Measurements from ENCODE around the gene FKBP8.

Gene FKBP8

GRCh38 chr19:18501351-18501750 is 42.0 kb downstream of the FKBP8 start:
- DNase-seq: no peak

- DNase-seq: no peak
Observed at GRCh38 chr19:18500799-18501198, 42.6 kb downstream of the FKBP8 start.

GRCh38 chr19:18500376-18500775 is 43.0 kb downstream of the FKBP8 start:
- no peak for DNase-seq

- no peak for DNase-seq
Observed at GRCh38 chr19:18499055-18499775, 44.2 kb downstream of the FKBP8 start.

- no peak for DNase-seq
Observed at GRCh38 chr19:18496980-18497256, 46.5 kb downstream of the FKBP8 start.

- peak; percentile 72 for DNase-seq
Observed at GRCh38 chr19:18496167-18496979, 47.0 kb downstream of the FKBP8 start.

GRCh38 chr19:18495204-18495911 is 48.0 kb downstream of the FKBP8 start:
- DNase-seq: no peak

- DNase-seq: no peak
Observed at GRCh38 chr19:18494267-18494607, 49.1 kb downstream of the FKBP8 start.

- no peak for DNase-seq
Observed at GRCh38 chr19:18493440-18494266, 49.7 kb downstream of the FKBP8 start.

GRCh38 chr19:18491995-18492953 is 51.1 kb downstream of the FKBP8 start:
- no peak for DNase-seq

- no peak for DNase-seq
Observed at GRCh38 chr19:18490728-18491127, 52.6 kb downstream of the FKBP8 start.

- no peak for DNase-seq
Observed at GRCh38 chr19:18489627-18490184, 53.7 kb downstream of the FKBP8 start.

GRCh38 chr19:18488838-18489626 is 54.3 kb downstream of the FKBP8 start:
- no peak for DNase-seq

- no peak for DNase-seq
Observed at GRCh38 chr19:18488403-18488723, 55.0 kb downstream of the FKBP8 start.

- no peak for DNase-seq
Observed at GRCh38 chr19:18487576-18488402, 55.6 kb downstream of the FKBP8 start.

- no peak for DNase-seq
Observed at GRCh38 chr19:18486746-18487145, 56.6 kb downstream of the FKBP8 start.

- no peak for DNase-seq
Observed at GRCh38 chr19:18484992-18485391, 58.4 kb downstream of the FKBP8 start.

- no peak for DNase-seq
Observed at GRCh38 chr19:18483119-18483890, 60.1 kb downstream of the FKBP8 start.

All from T-helper 9 cell (primary cell).